Anterior cingulate cortex (tissue), 58 donors: ENCODE results near the gene P2RX7.
A peak's percentile ranks its signal among the peaks of the same experiment; 100 is the strongest.

Source experiments
- DNase-seq, 58 donors: peaks; one replicate each; lab custom pipeline; 2025; lab: John Stamatoyannopoulos, UW

The P2RX7 gene

GRCh38 chr12:121108492-121108891, 24.2 kb upstream of the P2RX7 start:
- DNase-seq = no peak

DNA sequence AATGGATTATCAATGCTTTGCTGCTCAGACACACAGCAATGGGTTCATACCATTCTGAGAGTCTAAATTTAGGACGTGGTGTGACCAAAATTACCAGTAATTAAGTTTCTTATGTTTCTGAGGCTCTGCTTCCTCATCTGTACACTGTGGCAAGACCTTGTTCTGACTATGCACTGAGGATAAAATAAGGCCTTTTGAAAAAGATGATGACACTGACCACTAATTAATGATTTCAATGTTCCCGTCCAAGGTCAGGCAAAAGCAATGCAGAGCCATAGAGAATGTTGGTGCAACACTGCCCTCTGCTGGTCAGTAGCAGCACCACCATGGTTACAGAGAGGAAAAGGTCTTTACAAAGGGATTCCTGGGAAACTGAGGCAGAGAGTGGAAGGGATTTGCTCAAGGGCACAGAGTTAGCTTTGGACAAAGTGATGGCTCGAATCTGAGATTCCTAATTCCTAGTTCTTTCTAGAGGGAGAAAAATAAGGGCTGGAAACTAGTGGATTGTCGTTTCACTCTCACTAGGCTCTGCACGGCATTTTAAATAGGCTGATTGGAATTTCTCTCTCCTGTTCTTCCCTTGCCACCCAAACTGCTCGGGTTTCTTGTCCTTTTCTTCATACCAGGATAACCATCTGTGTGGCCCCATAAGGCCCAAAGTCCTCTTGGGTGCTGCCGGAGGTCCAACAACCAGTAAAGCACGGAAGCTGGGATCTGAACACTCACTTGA, 22.3 kb upstream of the P2RX7 start:
- peak in 50 of 58 donors; percentile 6 to 81 (median 44) for DNase-seq

DNA sequence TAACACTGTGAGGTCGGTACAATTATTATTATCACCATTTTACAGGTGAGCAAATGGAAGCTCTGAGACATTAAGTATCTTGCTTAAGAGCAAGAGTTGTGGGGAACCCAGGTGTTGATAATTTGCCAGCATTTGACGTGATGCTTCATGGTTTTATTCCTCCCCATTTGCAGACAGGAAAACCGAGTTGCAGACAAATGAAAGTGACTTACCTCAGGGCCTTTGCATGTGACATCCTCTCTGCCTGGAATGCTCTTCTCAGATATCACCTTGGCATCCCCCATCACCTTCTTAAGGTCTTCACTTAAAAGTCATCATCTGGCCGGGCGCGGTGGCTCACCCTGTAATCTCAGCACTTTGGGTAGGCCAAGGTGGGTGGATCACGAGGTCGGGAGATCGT, 21.0 kb upstream of the P2RX7 start:
- DNase-seq = no peak

DNA sequence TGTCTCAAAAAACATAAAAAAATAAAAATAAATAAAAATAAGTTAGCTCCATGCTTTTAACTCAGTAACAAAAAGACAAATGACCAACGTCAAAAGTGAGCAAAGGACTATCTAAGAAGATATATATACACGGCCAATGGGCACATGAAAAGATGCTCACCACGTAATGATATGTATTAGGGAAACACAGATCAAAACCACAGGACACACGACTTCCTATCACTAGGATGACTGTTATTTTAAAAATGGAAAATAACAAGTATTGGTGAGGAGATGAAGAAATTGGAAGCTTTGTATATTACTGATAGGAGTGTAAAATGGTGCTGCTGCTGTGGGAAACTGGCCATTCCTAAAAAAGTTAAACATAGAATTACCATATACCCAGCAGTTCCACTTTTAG, 20.2 kb upstream of the P2RX7 start:
- no peak for DNase-seq

- DNase-seq = no peak
Observed at GRCh38 chr12:121113057-121113456, 19.6 kb upstream of the P2RX7 start.

DNA sequence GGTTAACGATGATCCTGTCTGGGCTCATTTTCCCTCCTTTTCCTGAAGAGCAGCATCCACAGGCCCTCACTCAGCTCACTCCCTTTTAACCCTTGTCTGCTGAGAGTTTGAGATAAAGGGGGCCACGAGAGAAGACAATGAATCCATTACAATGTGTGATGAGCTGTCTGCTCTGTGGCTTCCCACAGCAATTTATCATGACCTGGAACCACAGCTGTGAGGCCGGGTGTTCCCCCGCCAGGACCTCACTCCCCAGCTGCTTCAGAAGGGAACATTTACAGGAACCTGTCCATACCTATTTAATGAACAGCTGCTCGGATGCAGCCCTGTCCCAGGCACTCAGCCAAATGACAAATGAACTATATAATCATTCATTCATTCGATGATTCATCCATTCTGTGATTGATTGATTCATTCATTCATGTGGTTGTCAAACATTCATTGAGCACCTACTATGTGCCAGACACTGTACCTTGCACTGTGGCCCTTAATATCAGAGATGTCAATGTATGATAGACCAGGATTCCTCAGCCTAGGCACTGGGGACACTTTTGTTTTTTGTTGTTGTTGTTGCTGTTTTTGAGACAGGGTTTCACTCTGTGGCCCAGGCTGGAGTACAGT, 18.5 kb upstream of the P2RX7 start:
- DNase-seq = no peak

GRCh38 chr12:121114806-121115205, 17.9 kb upstream of the P2RX7 start:
- no peak for DNase-seq

GRCh38 chr12:121115530-121115929, 17.1 kb upstream of the P2RX7 start:
- DNase-seq = no peak

DNA sequence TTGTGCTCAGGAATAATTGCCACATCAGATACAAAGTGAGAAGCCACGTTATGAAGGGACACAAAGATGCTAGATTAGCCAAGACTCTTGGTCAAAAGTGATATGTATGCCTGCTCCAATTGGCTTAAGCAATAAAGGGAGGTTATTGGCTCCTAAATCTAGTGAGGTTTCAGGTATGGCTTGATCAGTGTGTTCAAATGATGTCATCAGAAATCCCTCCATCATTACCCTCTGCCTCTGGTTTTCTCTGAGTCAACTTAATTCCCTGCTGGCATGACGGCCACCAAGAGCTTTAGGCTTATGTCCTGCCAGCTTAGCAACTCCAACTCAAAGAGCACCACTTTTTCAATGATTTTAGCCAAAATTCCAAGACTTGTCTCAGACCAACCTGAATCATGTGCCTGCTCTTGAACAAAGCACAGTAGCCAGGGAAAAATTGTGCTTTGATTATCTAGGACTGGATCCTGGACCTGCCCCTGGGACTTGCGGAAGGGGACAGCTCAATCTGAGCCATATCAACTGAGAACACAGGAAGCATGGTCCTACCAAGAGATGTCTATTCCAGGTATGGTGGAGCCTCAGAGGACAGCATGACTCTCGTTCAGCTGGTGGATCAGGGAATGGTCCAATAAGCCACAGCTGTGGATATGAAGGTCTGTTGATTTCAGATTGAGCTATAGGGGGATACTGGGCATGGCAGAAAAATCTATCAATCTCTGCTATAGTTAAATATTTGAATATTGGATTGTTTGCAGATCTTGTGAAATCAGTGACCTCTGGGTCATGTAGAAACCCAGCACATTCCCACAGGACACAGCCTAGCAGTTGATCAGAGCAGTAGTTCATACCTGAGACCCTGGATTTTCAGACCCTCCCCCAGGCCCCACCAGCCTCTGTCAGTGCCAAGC, 16.1 kb upstream of the P2RX7 start:
- no peak for DNase-seq

- no peak for DNase-seq
Observed at GRCh38 chr12:121117226-121117777, 15.4 kb upstream of the P2RX7 start.

DNA sequence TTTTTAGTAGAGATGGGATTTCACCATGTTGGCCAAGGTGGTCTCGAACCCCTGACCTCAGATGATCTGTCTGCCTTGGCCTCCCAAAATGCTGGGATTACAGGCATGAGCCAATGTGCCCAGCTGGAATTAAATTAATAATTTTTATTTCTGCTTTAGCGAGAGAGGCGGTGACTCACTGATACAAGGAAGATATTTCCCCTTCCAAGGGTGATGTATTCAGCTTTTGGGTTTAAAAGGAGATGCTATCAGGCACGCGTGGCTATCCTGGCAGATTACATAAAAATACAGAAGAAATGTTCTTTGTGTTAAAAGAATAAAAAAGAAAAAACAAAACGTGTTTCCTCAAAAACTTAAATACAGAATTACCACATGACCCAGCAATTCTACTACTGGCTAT, 12.4 kb upstream of the P2RX7 start:
- no peak for DNase-seq

DNA sequence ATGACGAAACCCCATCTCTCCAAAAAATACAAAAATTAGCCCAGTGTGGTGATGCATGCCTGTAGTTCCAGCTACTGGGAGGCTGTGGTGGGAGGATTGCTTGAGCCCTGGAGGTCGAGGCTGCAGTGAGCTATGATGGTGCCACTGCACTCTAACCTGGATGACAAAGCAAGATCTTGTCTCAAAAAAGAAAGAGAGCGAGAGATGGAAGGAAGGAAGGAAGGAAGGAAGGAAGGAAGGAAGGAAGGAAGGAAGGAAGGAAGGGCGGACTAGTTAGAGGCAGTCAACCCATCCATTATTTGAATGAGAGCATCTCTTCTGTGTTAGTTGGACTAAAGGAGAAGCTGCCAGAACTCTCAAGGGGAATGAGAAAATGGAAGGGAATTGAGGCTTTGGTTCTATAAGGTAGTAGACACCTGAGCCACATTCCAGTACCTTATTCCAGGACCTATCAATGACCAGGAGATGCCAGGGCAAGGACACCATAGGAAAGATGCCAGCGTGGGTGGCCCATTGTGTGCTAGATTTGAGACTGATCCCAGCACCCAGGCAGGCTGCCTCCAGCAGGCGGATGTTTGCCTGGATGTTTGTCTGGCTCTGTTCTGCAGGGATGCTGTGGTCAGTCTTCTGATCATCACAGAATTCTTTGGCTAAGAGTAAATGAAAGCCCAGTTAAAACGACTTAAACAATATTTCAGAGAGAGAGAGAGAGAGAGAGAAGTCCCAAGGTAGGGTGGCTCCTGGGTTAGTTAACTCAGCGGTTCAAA, 11.5 kb upstream of the P2RX7 start:
- no peak for DNase-seq

DNA sequence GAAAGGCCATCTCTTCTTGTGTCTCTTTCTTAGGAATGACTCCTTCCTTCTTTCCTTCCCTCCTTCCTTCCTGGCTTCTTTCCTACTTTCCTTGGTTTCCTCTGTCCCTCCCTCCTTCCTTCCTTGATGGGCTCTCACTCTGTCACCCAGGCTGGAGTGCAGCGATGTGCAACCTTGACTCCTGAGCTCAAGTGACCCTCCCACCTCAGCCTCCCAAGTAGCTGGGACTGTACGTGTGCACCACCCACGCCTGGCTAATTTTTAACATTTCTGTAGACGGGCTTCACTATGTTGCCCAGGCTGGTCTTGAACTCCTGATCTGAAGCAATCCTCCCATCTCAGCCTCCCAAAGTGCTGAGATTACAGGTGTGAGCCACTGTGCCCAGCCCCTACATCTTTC, 10.9 kb upstream of the P2RX7 start:
- DNase-seq = no peak

GRCh38 chr12:121123488-121123887, 9.2 kb upstream of the P2RX7 start:
- no peak for DNase-seq

GRCh38 chr12:121124402-121125109, 8.1 kb upstream of the P2RX7 start:
- no peak for DNase-seq

DNA sequence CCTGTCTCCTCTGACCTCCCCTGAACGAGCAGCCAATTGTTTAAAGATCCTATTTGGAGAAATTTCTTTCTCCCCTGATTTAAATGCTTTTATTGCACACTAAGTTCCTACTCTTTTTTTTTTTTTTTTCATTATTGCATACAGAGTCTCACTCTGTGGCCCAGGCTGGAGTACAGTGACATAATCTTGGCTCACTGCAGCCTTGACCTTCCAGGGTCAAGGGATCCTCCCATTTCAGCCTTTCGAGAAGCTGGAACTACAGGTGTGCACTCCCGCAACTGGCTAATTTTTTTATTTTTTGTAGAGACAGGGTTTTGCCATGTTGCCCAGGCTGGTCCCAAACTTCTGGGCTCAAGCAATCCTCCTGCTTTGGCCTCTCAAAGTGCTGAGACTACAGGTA, 5.2 kb upstream of the P2RX7 start:
- no peak for DNase-seq

GRCh38 chr12:121128908-121129810, 3.5 kb upstream of the P2RX7 start:
- DNase-seq = peak; percentile 17 to 99 (median 90)

- DNase-seq = no peak
Observed at GRCh38 chr12:121129811-121130147, 2.9 kb upstream of the P2RX7 start.
